Thyroid gland (tissue), 4 donors: ENCODE data around the gene CLASP1. TPM values are rescaled to one million over a fixed set of nuclear protein-coding genes. Genes with fewer than 3 reads are reported as not detected.

Experiments used
- DNase-seq, 2 donors: peaks; one replicate each; pipeline ENCODE4 v3.0.0-alpha.2; 2019
- H3K27ac ChIP-seq, 3 donors: fragments of 200-600 bp; sonication (generic); 1 replicate in 2 of 3; 2 replicates in 1 of 3; pipeline ENCODE4 v1.5.1; 2016 to 2019; ENCODE audit warnings: mild to moderate bottlenecking in 1 of 3, moderate library complexity in 1 of 3
- H3K27me3 ChIP-seq: fragments of 200-600 bp; sonication (generic); one replicate; pipeline ENCODE4 v1.5.1; 2019
- H3K36me3 ChIP-seq, 2 donors: fragments of 200-600 bp; sonication (generic); one replicate each; pipeline ENCODE4 v1.5.1; 2016 to 2019
- H3K4me1 ChIP-seq, 2 donors: fragments of 200-600 bp; sonication (generic); one replicate each; pipeline ENCODE4 v1.5.1; 2017 to 2019
- H3K4me3 ChIP-seq, 3 donors: fragments of 200-600 bp; sonication (generic); replicated peaks in 1 of 3; 1 replicate in 2 of 3; 2 replicates in 1 of 3; pipeline ENCODE4 v1.5.1; 2016; ENCODE audit warnings: mild to moderate bottlenecking in 1 of 3
- H3K9me3 ChIP-seq: fragments of 200-600 bp; sonication (generic); one replicate; pipeline ENCODE4 v1.5.1; 2017
- POLR2A ChIP-seq, 2 donors: fragments of 450-650 bp; IDR thresholded peaks; one replicate each; pipeline ENCODE4 v1.6.1; 2017; ENCODE audit warnings: antibody characterized with exemption in 2 of 2, mild to moderate bottlenecking in 2 of 2, moderate library complexity in 1 of 2
- WGBS, 2 donors: methylation state at CpG; one replicate each; pipeline ENCODE4 v1.1.5; 2017; 5-methylcytosine and 5-hydroxymethylcytosine counted together
- intact Hi-C: fragments of 100-400 bp; cut with DNase I; formaldehyde crosslinking; loops from one replicate; pipeline ENCODE4 v1.15.1; 2023
- total RNA-seq, 4 donors: library from RNA; depleted of rRNA; stranded (reverse); fragments of >200 nt; gene quantifications; one replicate each; pipeline ENCODE4 v1.2.3, GENCODE V29; 2016
- TF ChIP-seq, protein P1 (sequence below), 6 experiments: fragments of 200-600 bp in 3 of 6; fragments of 450-650 bp in 3 of 6; sonication (generic) in 3 of 6; IDR thresholded peaks; one replicate each; pipeline ENCODE4 v1.5.1; 2016 to 2019; ENCODE audit warnings: antibody characterized with exemption in 6 of 6, mild to moderate bottlenecking in 2 of 6, inconsistent platforms in 1 of 6, moderate library complexity in 1 of 6

The CLASP1 gene
- total RNA-seq, 4 donors from 2014 or later: 69.3 to 110 (median 98.3) TPM

DNA sequence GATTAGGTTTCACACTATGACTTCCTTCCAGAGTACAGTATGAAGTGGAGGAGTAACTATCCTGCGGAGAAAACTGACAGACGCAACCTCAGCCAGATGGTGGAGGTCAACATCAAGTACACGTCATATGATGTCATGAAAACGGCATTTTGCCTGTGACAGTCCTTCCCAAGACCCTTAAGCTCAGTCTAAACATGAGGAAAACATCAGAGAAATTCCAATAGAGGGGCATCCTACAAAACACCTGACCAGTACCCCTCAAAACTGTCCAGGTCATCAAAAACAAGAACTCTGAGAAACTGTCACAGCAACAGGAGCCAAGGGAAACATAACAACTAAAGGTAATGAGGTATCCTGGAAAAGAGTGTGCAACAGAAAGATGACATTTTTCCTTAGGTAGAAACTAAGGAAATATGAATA, 116.9 kb downstream of the CLASP1 start:
- H3K4me1 ChIP-seq: peaks cover 26 to 34% of the 10 kb centered on the region in 2 donors
- H3K27me3 ChIP-seq: no peaks in the 10 kb centered on the region
- no peak overlapping the region for H3K4me3 ChIP-seq
- DNase-seq: no peak
- no peaks in the 10 kb centered on the region for H3K36me3 ChIP-seq
- no peak for TF ChIP-seq POLR2A (IDR thresholded peaks at IDR 0.05)
- peak overlapping the region in 2 of 3 donors; percentile 23 to 98 for H3K27ac ChIP-seq
- no peaks in the 10 kb centered on the region for H3K9me3 ChIP-seq
- WGBS, 2 donors: 68 to 71% methylated on average over 4 of the region's 4 CpGs
- intact Hi-C loops: loop anchor here (5.0 kb wide), 1 partner anchor 205 kb away; the partner anchor contains the start of gene NIFK

DNA sequence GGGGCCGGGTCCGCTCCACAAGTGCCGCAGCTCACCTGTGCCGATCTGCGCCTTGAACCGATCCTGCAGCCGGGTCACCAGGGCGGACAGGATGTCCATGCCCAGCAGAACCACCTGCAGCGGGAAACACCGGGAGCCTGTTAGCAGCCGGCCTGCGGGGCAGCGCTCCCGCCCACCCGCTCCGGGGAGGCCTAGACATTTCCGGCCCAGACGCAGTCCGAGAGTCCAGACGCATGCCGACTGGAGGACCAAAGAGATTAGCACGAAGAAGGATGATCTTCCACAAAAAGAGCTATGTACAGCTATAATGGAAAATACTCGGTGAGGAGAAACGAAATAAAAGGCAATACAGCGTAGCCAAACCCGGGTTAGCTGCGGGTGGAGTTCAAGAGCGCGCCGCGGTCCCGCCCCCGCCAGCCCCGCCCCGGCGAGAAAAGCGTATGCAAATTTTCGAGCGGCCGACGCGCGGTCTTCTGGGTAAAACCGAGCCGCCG, 119.0 kb downstream of the CLASP1 start:
- peak overlapping the region; percentile 15 to 70 (median 39) for H3K4me3 ChIP-seq
- WGBS, 2 donors: 1% methylated on average over 35 to 46 of the region's 46 CpGs
- no peaks in the 10 kb centered on the region for H3K27me3 ChIP-seq
- H3K4me1 ChIP-seq: peaks cover 25 to 26% of the 10 kb centered on the region in 2 donors
- peak; percentile 81 to 82 for DNase-seq
- no peak for TF ChIP-seq POLR2A (IDR thresholded peaks at IDR 0.05)
- TF ChIP-seq, protein P1, sequence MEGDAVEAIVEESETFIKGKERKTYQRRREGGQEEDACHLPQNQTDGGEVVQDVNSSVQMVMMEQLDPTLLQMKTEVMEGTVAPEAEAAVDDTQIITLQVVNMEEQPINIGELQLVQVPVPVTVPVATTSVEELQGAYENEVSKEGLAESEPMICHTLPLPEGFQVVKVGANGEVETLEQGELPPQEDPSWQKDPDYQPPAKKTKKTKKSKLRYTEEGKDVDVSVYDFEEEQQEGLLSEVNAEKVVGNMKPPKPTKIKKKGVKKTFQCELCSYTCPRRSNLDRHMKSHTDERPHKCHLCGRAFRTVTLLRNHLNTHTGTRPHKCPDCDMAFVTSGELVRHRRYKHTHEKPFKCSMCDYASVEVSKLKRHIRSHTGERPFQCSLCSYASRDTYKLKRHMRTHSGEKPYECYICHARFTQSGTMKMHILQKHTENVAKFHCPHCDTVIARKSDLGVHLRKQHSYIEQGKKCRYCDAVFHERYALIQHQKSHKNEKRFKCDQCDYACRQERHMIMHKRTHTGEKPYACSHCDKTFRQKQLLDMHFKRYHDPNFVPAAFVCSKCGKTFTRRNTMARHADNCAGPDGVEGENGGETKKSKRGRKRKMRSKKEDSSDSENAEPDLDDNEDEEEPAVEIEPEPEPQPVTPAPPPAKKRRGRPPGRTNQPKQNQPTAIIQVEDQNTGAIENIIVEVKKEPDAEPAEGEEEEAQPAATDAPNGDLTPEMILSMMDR (IDR thresholded peaks at IDR 0.05): no peak
- peak overlapping the region; percentile 96 to 99 (median 98) for H3K27ac ChIP-seq
- H3K9me3 ChIP-seq: no peaks in the 10 kb centered on the region
- H3K36me3 ChIP-seq: no peaks in the 10 kb centered on the region
- intact Hi-C loops: loop anchor here (5.0 kb wide), 1 partner anchor 207 kb away; the partner anchor contains the start of gene NIFK

DNA sequence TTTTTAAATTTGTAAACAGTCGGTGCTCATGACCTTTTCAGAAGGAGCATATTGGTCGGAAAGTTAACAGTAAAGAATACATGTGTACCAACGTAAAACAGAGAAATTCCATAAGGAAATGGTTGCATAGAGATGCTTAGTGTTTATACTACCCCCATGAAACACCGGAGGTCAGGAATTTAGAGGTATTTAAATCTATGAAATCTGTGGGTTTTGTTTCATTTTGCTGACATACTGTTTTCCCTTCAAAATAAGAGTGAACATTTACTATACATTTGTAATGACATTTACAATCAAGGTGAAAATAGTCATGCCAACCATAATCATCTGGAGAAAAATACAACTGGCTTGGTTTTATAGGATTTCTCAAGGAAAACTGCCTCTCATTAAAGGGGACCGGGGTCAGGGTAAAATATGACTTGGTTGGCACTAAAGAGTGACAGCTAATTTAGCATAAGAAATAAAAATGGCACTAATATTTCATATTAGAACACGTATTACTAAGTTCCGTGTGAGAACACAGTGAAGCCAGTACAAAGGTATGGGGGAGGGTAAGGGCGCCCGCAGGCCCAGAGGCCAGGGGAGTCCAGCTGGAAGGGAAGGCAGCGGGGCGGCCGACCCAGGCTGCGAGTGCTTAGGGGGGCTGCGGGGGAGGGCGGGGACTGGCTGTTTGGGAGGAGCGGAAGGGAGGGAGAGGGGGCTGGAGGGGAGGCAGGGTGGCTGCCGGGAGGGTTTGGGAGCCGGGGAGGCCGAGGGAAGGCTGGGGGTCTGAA, 119.6 kb downstream of the CLASP1 start:
- DNase-seq: peak; percentile 66 to 75
- H3K4me3 ChIP-seq: peak overlapping the region; percentile 15 to 70 (median 39)
- TF ChIP-seq, protein P1 (IDR thresholded peaks at IDR 0.05): no peak
- no peak for TF ChIP-seq POLR2A (IDR thresholded peaks at IDR 0.05)
- intact Hi-C loops: loop anchor here (5.0 to 10.0 kb wide), 3 partner anchors 125 to 208 kb away; partner anchors contain the start of gene NIFK
- no peaks in the 10 kb centered on the region for H3K9me3 ChIP-seq
- peaks cover 0 to 3% of the 10 kb centered on the region in 2 donors for H3K36me3 ChIP-seq
- 12 to 13% methylated on average over 16 to 17 of the region's 19 CpGs for WGBS, 2 donors
- peak overlapping the region; percentile 96 to 99 (median 98) for H3K27ac ChIP-seq
- no peaks in the 10 kb centered on the region for H3K27me3 ChIP-seq
- peaks cover 23 to 26% of the 10 kb centered on the region in 2 donors for H3K4me1 ChIP-seq

DNA sequence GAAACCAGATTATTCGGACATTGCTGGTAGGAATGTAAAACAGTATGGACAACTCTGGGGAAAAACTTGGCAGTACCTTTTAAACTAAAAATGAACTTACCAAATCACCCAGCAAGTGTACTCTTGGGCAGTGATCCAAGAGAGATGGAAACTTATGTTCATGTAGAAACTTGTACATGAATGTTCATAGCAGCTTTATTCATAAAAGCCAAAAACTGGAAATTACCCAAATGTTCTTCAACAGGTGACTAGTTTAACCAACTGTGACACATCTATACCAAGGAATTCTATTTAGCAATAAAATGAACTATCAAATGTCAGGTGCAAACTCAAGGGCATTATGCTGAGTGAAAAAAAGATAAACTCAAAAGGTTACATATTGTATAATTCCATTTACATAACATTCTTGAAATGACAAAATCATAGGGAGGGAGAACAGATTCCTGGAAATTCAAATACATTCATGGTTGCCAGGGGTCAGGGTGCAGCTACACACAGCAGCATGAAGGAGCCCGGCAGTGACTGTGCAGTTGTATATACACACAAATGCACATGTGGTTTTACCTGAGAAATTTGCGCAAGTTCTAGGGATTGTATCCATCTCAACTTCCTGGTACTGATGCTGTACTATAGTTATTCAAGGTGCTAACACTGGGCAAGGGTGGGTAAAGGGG, 122.1 kb downstream of the CLASP1 start:
- Histone ChIP-seq H3K9me3 (no peaks in the 10 kb centered on the region), H3K27me3 (no peaks in the 10 kb centered on the region), H3K27ac (no peak overlapping the region), H3K4me3 (no peak overlapping the region), H3K4me1 (peaks cover 12 to 14% of the 10 kb centered on the region in 2 donors), H3K36me3 (peaks cover 0 to 5% of the 10 kb centered on the region in 2 donors)
- 85 to 86% methylated on average over 3 of the region's 3 CpGs for WGBS, 2 donors
- intact Hi-C loops: loop anchor here (5.0 to 10.0 kb wide), 2 partner anchors 128 to 195 kb away; no protein-coding TSS in a partner anchor
- no peak for DNase-seq
- TF ChIP-seq, protein P1 (IDR thresholded peaks at IDR 0.05): no peak
- no peak for TF ChIP-seq POLR2A (IDR thresholded peaks at IDR 0.05)

DNA sequence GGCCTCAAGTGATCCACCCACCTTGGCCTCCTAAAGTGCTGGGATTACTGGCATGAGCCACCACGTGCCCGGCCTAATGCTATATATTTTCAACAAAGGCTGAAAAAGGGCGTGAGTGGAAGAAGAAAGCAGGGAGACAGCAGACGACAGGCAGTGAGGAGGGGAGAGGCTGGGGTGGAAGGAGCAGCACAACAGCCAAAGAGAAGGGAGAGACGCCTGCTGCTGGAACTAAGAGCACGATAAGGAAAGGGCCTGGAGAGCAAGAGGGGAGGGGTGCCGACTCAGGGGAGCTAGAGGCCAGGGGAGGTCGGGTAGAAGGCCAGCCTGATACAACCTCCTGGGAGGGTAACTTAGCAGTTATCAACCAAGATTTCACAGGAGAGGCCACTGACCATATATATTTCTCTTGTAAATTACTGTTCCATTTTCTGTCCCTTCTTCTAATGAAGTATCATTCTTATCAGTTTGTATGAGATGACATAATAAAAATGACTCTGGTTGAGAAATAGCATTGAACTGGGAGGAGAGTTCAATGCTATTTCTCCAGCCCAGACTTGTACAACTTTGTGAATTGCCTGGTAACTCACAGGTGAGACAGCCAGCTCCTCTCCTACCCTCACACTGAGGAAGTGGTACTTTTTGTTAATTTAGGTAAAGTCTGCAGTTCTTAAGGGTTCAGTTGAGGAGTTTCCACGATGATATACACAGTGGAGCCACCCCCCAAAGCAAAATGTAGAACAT, 124.4 kb downstream of the CLASP1 start:
- intact Hi-C loops: loop anchor here (5.0 to 10.0 kb wide), 2 partner anchors 130 to 197 kb away; no protein-coding TSS in a partner anchor

More for the DNA sequence above, 124.4 kb downstream of the CLASP1 start:
- H3K27me3 ChIP-seq: no peaks in the 10 kb centered on the region
- peaks cover 16% of the 10 kb centered on the region in 2 donors for H3K4me1 ChIP-seq
- no peaks in the 10 kb centered on the region for H3K9me3 ChIP-seq
- TF ChIP-seq, protein P1 (IDR thresholded peaks at IDR 0.05): no peak
- no peak for TF ChIP-seq POLR2A (IDR thresholded peaks at IDR 0.05)
- no peak overlapping the region for H3K27ac ChIP-seq
- no peak overlapping the region for H3K4me3 ChIP-seq
- WGBS, 2 donors: 78 to 81% methylated on average over 9 of the region's 9 CpGs
- no peak for DNase-seq
- H3K36me3 ChIP-seq: peaks cover 0 to 5% of the 10 kb centered on the region in 2 donors
